Natural killer cell (primary cell): ENCODE data around the gene MAP1LC3C. TPM values are rescaled to one million over a fixed set of nuclear protein-coding genes. Genes with fewer than 3 reads are reported as not detected.

Experiments used
- ATAC-seq, 3 donors: fragments of 150-1000 bp in 2 of 3; fragments of 200-7000 bp in 1 of 3; cut with Tn5 transposase; 1 replicate in 1 of 3; 2 replicates in 2 of 3; pipeline ENCODE4 v1.10.0; 2021; ENCODE audit warnings: mild to moderate bottlenecking in 2 of 3, moderate library complexity in 2 of 3
- DNase-seq, 2 donors: peaks; one replicate each; pipeline versions ENCODE4 v3.0.0 to v3.0.0-alpha.2; 2013 to 2021; ENCODE audit warnings: mixed read lengths in 1 of 2
- H3K27ac ChIP-seq: one replicate; pipeline ENCODE4 v1.5.1; 2013; ENCODE audit warnings: mild to moderate bottlenecking, low read length
- H3K27me3 ChIP-seq: one replicate; pipeline ENCODE4 v1.6.1; 2013; ENCODE audit warnings: low read length; ENCODE audit not compliant: control insufficient read depth, insufficient read depth
- H3K36me3 ChIP-seq: one replicate; pipeline ENCODE4 v1.6.1; 2013; ENCODE audit warnings: low read length; ENCODE audit not compliant: control insufficient read depth, insufficient read depth
- H3K4me1 ChIP-seq: one replicate; pipeline ENCODE4 v1.6.1; 2013; ENCODE audit warnings: low read length; ENCODE audit not compliant: control insufficient read depth, insufficient read depth
- H3K4me3 ChIP-seq: one replicate; pipeline ENCODE4 v1.5.1; 2013; ENCODE audit warnings: low read length
- H3K9me3 ChIP-seq: one replicate; pipeline ENCODE4 v1.6.1; 2013; ENCODE audit warnings: low read length; ENCODE audit not compliant: control insufficient read depth, insufficient read depth
- H3K27ac Mint-ChIP-seq, 2 donors: one replicate each; pipeline ENCODE4 v1.8.0; 2022; ENCODE audit warnings: mild to moderate bottlenecking in 2 of 2, mixed read lengths in 2 of 2, moderate library complexity in 1 of 2
- H3K27me3 Mint-ChIP-seq, 2 donors: one replicate each; pipeline ENCODE4 v1.8.0; 2022; ENCODE audit warnings: low read depth in 2 of 2, mixed read lengths in 2 of 2
- H3K36me3 Mint-ChIP-seq: one replicate; pipeline ENCODE4 v1.8.0; 2022; ENCODE audit warnings: mixed read lengths
- H3K4me1 Mint-ChIP-seq, 2 donors: one replicate each; pipeline ENCODE4 v1.8.0; 2022; ENCODE audit warnings: mixed read lengths in 2 of 2
- H3K4me3 Mint-ChIP-seq: one replicate; pipeline ENCODE4 v1.8.0; 2022; ENCODE audit warnings: mild to moderate bottlenecking, moderate library complexity, mixed read lengths
- H3K9me3 Mint-ChIP-seq, 2 donors: one replicate each; pipeline ENCODE4 v1.8.0; 2022; ENCODE audit warnings: mixed read lengths in 2 of 2
- CTCF ChIP-seq: fragments of 200-600 bp; IDR thresholded peaks from one replicate; pipeline ENCODE4 v1.8.0; 2022; ENCODE audit warnings: antibody characterized with exemption
- WGBS: methylation state at CpG from one replicate; pipeline ENCODE4 v1.1.7; 2013; ENCODE audit warnings: missing lambda C conversion rate; ENCODE audit not compliant: insufficient coverage; 5-methylcytosine and 5-hydroxymethylcytosine counted together
- intact Hi-C: fragments of 100-400 bp; cut with micrococcal nuclease; formaldehyde crosslinking; loops from one replicate; pipeline ENCODE4 v1.14.2; 2022
- total RNA-seq, 4 donors: library from RNA; stranded (reverse); fragments of 120-200 nt in 1 of 4; gene quantifications; one replicate each; pipeline versions ENCODE4 v1.2.3 to v1.2.4, GENCODE V29; 2013 to 2022

Gene MAP1LC3C
- total RNA-seq, 3 donors from 2014 or later (not counting 1 experiment from before 2014, with no cell fraction given), result not detected

- Histone ChIP-seq H3K36me3 (no peaks in the 10 kb centered on the region), H3K4me3 (no peak overlapping the region), H3K9me3 (no peaks in the 10 kb centered on the region), H3K27ac (no peak overlapping the region), H3K4me1 (no peaks in the 10 kb centered on the region), H3K27me3 (no peaks in the 10 kb centered on the region)
- DNase-seq, result no peak
- no peaks in the 10 kb centered on the region for H3K9me3 Mint-ChIP-seq
- WGBS, result 61% methylated on average over 1 of the region's 1 CpG
- H3K4me1 Mint-ChIP-seq, result no peaks in the 10 kb centered on the region
- no peaks in the 10 kb centered on the region for H3K36me3 Mint-ChIP-seq
- no peak for ATAC-seq
- no peaks in the 10 kb centered on the region for H3K27me3 Mint-ChIP-seq
- H3K4me3 Mint-ChIP-seq, result no peak overlapping the region
- H3K27ac Mint-ChIP-seq, result no peak overlapping the region
- intact Hi-C loops, result no loop called here
- no peak for TF ChIP-seq CTCF
These were observed 19.0 kb downstream of the MAP1LC3C start for GRCh38 chr1:241979926-241980325.

GRCh38 chr1:241979071-241979470 is 19.8 kb downstream of the MAP1LC3C start:
- Mint-ChIP-seq H3K27ac (no peak overlapping the region), H3K4me3 (no peak overlapping the region), H3K27me3 (no peaks in the 10 kb centered on the region), H3K9me3 (no peaks in the 10 kb centered on the region), H3K4me1 (no peaks in the 10 kb centered on the region), H3K36me3 (no peaks in the 10 kb centered on the region)
- H3K36me3 ChIP-seq, result no peaks in the 10 kb centered on the region
- no peak for TF ChIP-seq CTCF
- H3K27ac ChIP-seq, result no peak overlapping the region
- no peaks in the 10 kb centered on the region for H3K4me1 ChIP-seq
- no peak for DNase-seq
- ATAC-seq, result no peak
- no peak overlapping the region for H3K4me3 ChIP-seq
- H3K9me3 ChIP-seq, result no peaks in the 10 kb centered on the region
- H3K27me3 ChIP-seq, result no peaks in the 10 kb centered on the region
- intact Hi-C loops, result no loop called here
- 93% methylated on average over 18 of the region's 18 CpGs for WGBS

- Mint-ChIP-seq H3K27ac (no peak overlapping the region), H3K36me3 (no peaks in the 10 kb centered on the region), H3K9me3 (no peaks in the 10 kb centered on the region), H3K4me1 (no peaks in the 10 kb centered on the region), H3K4me3 (no peak overlapping the region), H3K27me3 (no peaks in the 10 kb centered on the region)
- Histone ChIP-seq H3K9me3 (no peaks in the 10 kb centered on the region), H3K36me3 (no peaks in the 10 kb centered on the region), H3K27me3 (no peaks in the 10 kb centered on the region), H3K27ac (no peak overlapping the region), H3K4me1 (no peaks in the 10 kb centered on the region), H3K4me3 (no peak overlapping the region)
- 97% methylated on average over 3 of the region's 6 CpGs for WGBS
- DNase-seq (no peak), ATAC-seq (no peak)
- intact Hi-C loops, result no loop called here
- TF ChIP-seq CTCF, result no peak
These were observed 22.7 kb downstream of the MAP1LC3C start for GRCh38 chr1:241976229-241976628.

- Mint-ChIP-seq H3K9me3 (no peaks in the 10 kb centered on the region), H3K4me3 (no peak overlapping the region), H3K4me1 (no peaks in the 10 kb centered on the region), H3K36me3 (no peaks in the 10 kb centered on the region), H3K27me3 (no peaks in the 10 kb centered on the region), H3K27ac (no peak overlapping the region)
- H3K9me3 ChIP-seq, result no peaks in the 10 kb centered on the region
- no peak overlapping the region for H3K27ac ChIP-seq
- DNase-seq (no peak), ATAC-seq (no peak)
- intact Hi-C loops, result no loop called here
- H3K27me3 ChIP-seq, result no peaks in the 10 kb centered on the region
- TF ChIP-seq CTCF, result no peak
- no peak overlapping the region for H3K4me3 ChIP-seq
- 88% methylated on average over 6 of the region's 6 CpGs for WGBS
- no peaks in the 10 kb centered on the region for H3K4me1 ChIP-seq
- H3K36me3 ChIP-seq, result no peaks in the 10 kb centered on the region
These were observed 26.1 kb downstream of the MAP1LC3C start for GRCh38 chr1:241972703-241973369.
